Ascending aorta (tissue), 2 donors: ENCODE data around the gene MEGF8. TPM values are rescaled to one million over a fixed set of nuclear protein-coding genes. Genes with fewer than 3 reads are reported as not detected.

Source experiments
- DNase-seq, 2 donors: peaks; one replicate each; pipeline ENCODE4 v3.0.0-alpha.2; 2019; ENCODE audit warnings: low spot score in 2 of 2
- H3K27ac ChIP-seq, 2 donors: fragments of 200-600 bp; sonication (generic); one replicate each; pipeline ENCODE4 v1.5.1; 2016 to 2017; ENCODE audit warnings: mild to moderate bottlenecking in 1 of 2
- H3K27me3 ChIP-seq: fragments of 200-600 bp; sonication (generic); one replicate; pipeline ENCODE4 v1.5.1; 2017
- H3K36me3 ChIP-seq, 2 donors: fragments of 200-600 bp; sonication (generic); one replicate each; pipeline ENCODE4 v1.5.1; 2016
- H3K4me1 ChIP-seq, 2 donors: fragments of 200-600 bp; sonication (generic); one replicate each; pipeline ENCODE4 v1.5.1; 2016 to 2017; ENCODE audit warnings: mild to moderate bottlenecking in 1 of 2
- H3K4me3 ChIP-seq, 2 donors: fragments of 200-600 bp; sonication (generic); one replicate each; pipeline ENCODE4 v1.5.1; 2016 to 2017; ENCODE audit warnings: mild to moderate bottlenecking in 1 of 2
- H3K9me3 ChIP-seq, 2 donors: fragments of 200-600 bp; sonication (generic); one replicate each; pipeline ENCODE4 v1.5.1; 2016
- CTCF ChIP-seq, 3 experiments: fragments of 200-600 bp in 2 of 3; fragments of 450-650 bp in 1 of 3; sonication (generic) in 2 of 3; IDR thresholded peaks; one replicate each; pipeline ENCODE4 v1.5.1; 2016 to 2019; ENCODE audit warnings: antibody characterized with exemption in 3 of 3, mild to moderate bottlenecking in 1 of 3, moderate library complexity in 1 of 3
- intact Hi-C: fragments of 100-400 bp; cut with DNase I; formaldehyde crosslinking; loops from one replicate; pipeline ENCODE4 v1.15.1; 2023
- total RNA-seq: library from RNA; depleted of rRNA; stranded (reverse); fragments of >200 nt; gene quantifications from one replicate; pipeline ENCODE4 v1.1.0, GENCODE V29; 2016

The MEGF8 gene
- total RNA-seq, 1 donor from 2014 or later = 61.8 TPM

GRCh38 chr19:42284591-42285341 is 40.7 kb upstream of the MEGF8 start:
- intact Hi-C loops = loop anchor here (1.0 to 2.0 kb wide), 2 partner anchors 40 to 68 kb away; partner anchors contain the start of gene DEDD2
- Histone ChIP-seq H3K36me3 (peaks cover 28 to 30% of the 10 kb centered on the region in 2 donors), H3K4me3 (peak overlapping the region; percentile 85), H3K4me1 (peaks cover 33 to 49% of the 10 kb centered on the region in 2 donors), H3K27me3 (no peaks in the 10 kb centered on the region), H3K27ac (peak overlapping the region; percentile 72 to 84), H3K9me3 (no peaks in the 10 kb centered on the region)
- peak in 1 of 2 donors; percentile 68 for DNase-seq
- TF ChIP-seq CTCF (IDR thresholded peaks at IDR 0.05) = no peak

GRCh38 chr19:42285541-42285941 is 39.9 kb upstream of the MEGF8 start:
- no peaks in the 10 kb centered on the region for H3K9me3 ChIP-seq
- no peaks in the 10 kb centered on the region for H3K27me3 ChIP-seq
- intact Hi-C loops = loop anchor here (2.0 kb wide), 1 partner anchor 69 kb away; the partner anchor contains the start of gene DEDD2
- no peak for TF ChIP-seq CTCF (IDR thresholded peaks at IDR 0.05)
- H3K4me3 ChIP-seq = peak overlapping the region; percentile 85
- peak overlapping the region; percentile 72 to 84 for H3K27ac ChIP-seq
- peaks cover 33 to 49% of the 10 kb centered on the region in 2 donors for H3K4me1 ChIP-seq
- H3K36me3 ChIP-seq = peaks cover 35 to 37% of the 10 kb centered on the region in 2 donors
- DNase-seq = no peak

GRCh38 chr19:42285988-42286348 is 39.5 kb upstream of the MEGF8 start:
- Histone ChIP-seq H3K27ac (peak overlapping the region; percentile 72 to 84), H3K27me3 (no peaks in the 10 kb centered on the region), H3K4me3 (peak overlapping the region; percentile 85), H3K36me3 (peaks cover 40 to 42% of the 10 kb centered on the region in 2 donors), H3K9me3 (no peaks in the 10 kb centered on the region), H3K4me1 (peaks cover 33 to 49% of the 10 kb centered on the region in 2 donors)
- no peak for TF ChIP-seq CTCF (IDR thresholded peaks at IDR 0.05)
- no peak for DNase-seq
- intact Hi-C loops = loop anchor here (2.0 kb wide), 1 partner anchor 69 kb away; the partner anchor contains the start of gene DEDD2

- Histone ChIP-seq H3K27me3 (no peaks in the 10 kb centered on the region), H3K4me1 (peaks cover 33 to 44% of the 10 kb centered on the region in 2 donors), H3K36me3 (peaks cover 45 to 47% of the 10 kb centered on the region in 2 donors), H3K9me3 (no peaks in the 10 kb centered on the region), H3K4me3 (peak overlapping the region; percentile 85), H3K27ac (peak overlapping the region; percentile 72 to 84)
- no peak for TF ChIP-seq CTCF (IDR thresholded peaks at IDR 0.05)
- intact Hi-C loops = no loop called here
- peak in 1 of 2 donors; percentile 80 for DNase-seq
Measured at GRCh38 chr19:42286349-42287016, 39.0 kb upstream of the MEGF8 start.

- H3K4me1 ChIP-seq = peaks cover 27 to 36% of the 10 kb centered on the region in 2 donors
- DNase-seq = peak in 1 of 2 donors; percentile 67
- intact Hi-C loops = no loop called here
- H3K27me3 ChIP-seq = no peaks in the 10 kb centered on the region
- H3K9me3 ChIP-seq = no peaks in the 10 kb centered on the region
- H3K27ac ChIP-seq = peak overlapping the region; percentile 72 to 84
- H3K36me3 ChIP-seq = peaks cover 52 to 54% of the 10 kb centered on the region in 2 donors
- H3K4me3 ChIP-seq = peak overlapping the region in 1 of 2 donors; percentile 85
- no peak for TF ChIP-seq CTCF (IDR thresholded peaks at IDR 0.05)
Measured at GRCh38 chr19:42287017-42287826, 38.2 kb upstream of the MEGF8 start.
